Naive thymus-derived CD4-positive, alpha-beta T cell (primary cell): Measurements from ENCODE around the gene ABCG5. TPM values are rescaled to one million over a fixed set of nuclear protein-coding genes. Genes with fewer than 3 reads are reported as not detected.
A peak's percentile ranks its signal among the peaks of the same experiment; 100 is the strongest.

Experiments used
- ATAC-seq: fragments of 150-1000 bp; cut with Tn5 transposase; 2 replicates; pipeline ENCODE4 v1.10.0; 2021; ENCODE audit warnings: mild to moderate bottlenecking, moderate library complexity
- CTCF ChIA-PET: fragments of 350-600 bp; sonication (Branson Sonifier 250); formaldehyde crosslinking; loops from one replicate; lab custom pipeline; 2021; ENCODE audit warnings: antibody characterized with exemption; lab: Charles Lee
- POLR2A ChIA-PET: fragments of 350-600 bp; sonication (Branson Sonifier 250); formaldehyde crosslinking; loops from one replicate; lab custom pipeline; 2021; ENCODE audit warnings: antibody characterized with exemption, inconsistent platforms; lab: Charles Lee
- DNase-seq, 9 donors: peaks; one replicate each; pipeline versions ENCODE4 v3.0.0 to v3.0.0-alpha.2; 2020 to 2022; ENCODE audit warnings: mixed read lengths in 1 of 9
- H3K27ac ChIP-seq: one replicate; pipeline ENCODE4 v1.7.0; 2013; ENCODE audit warnings: mild to moderate bottlenecking, low read depth, low read length, moderate library complexity
- H3K27me3 ChIP-seq, 2 donors: one replicate each; pipeline ENCODE4 v1.7.0; 2013; ENCODE audit warnings: low read length in 2 of 2, mild to moderate bottlenecking in 2 of 2, moderate library complexity in 2 of 2; ENCODE audit not compliant: control insufficient read depth in 2 of 2, insufficient read depth in 2 of 2
- H3K36me3 ChIP-seq, 3 experiments: 1 replicate in 2 of 3; 2 replicates in 1 of 3; pipeline ENCODE4 v1.7.0; 2013; ENCODE audit warnings: low read length in 3 of 3, mild to moderate bottlenecking in 3 of 3, moderate library complexity in 1 of 3; ENCODE audit not compliant: insufficient read depth in 3 of 3, control insufficient read depth in 2 of 3
- H3K4me1 ChIP-seq, 2 donors: one replicate each; pipeline ENCODE4 v1.7.0; 2013; ENCODE audit warnings: low read length in 2 of 2, mild to moderate bottlenecking in 2 of 2, moderate library complexity in 1 of 2; ENCODE audit not compliant: control insufficient read depth in 2 of 2, insufficient read depth in 2 of 2
- H3K4me3 ChIP-seq: 2 replicates; pipeline ENCODE4 v1.7.0; 2013; ENCODE audit warnings: mild to moderate bottlenecking, low read length
- H3K9me3 ChIP-seq, 3 experiments: 1 replicate in 2 of 3; 2 replicates in 1 of 3; pipeline ENCODE4 v1.7.0; 2013; ENCODE audit warnings: low read length in 3 of 3; ENCODE audit not compliant: control insufficient read depth in 2 of 3
- H3K27ac Mint-ChIP-seq, 9 donors: one replicate each; pipeline ENCODE4 v1.8.0; 2020 to 2022; ENCODE audit warnings: mixed read lengths in 9 of 9, mild to moderate bottlenecking in 8 of 9, moderate library complexity in 5 of 9, inconsistent platforms in 2 of 9
- H3K27me3 Mint-ChIP-seq, 5 donors: one replicate each; pipeline ENCODE4 v1.8.0; 2021 to 2022; ENCODE audit warnings: mixed read lengths in 5 of 5, mild to moderate bottlenecking in 1 of 5
- H3K36me3 Mint-ChIP-seq, 5 donors: one replicate each; pipeline ENCODE4 v1.8.0; 2020 to 2022; ENCODE audit warnings: mixed read lengths in 5 of 5, mild to moderate bottlenecking in 3 of 5, inconsistent platforms in 1 of 5
- H3K4me1 Mint-ChIP-seq, 7 donors: one replicate each; pipeline ENCODE4 v1.8.0; 2020 to 2022; ENCODE audit warnings: mixed read lengths in 7 of 7, mild to moderate bottlenecking in 3 of 7, inconsistent platforms in 1 of 7
- H3K4me3 Mint-ChIP-seq, 10 donors: one replicate each; pipeline ENCODE4 v1.8.0; 2020 to 2022; ENCODE audit warnings: mild to moderate bottlenecking in 10 of 10, mixed read lengths in 10 of 10, moderate library complexity in 6 of 10, inconsistent platforms in 2 of 10
- H3K9me3 Mint-ChIP-seq, 11 donors: one replicate each; pipeline ENCODE4 v1.8.0; 2020 to 2022; ENCODE audit warnings: mixed read lengths in 11 of 11, mild to moderate bottlenecking in 4 of 11, inconsistent platforms in 1 of 11, moderate library complexity in 1 of 11
- intact Hi-C, 2 donors: fragments of 100-400 bp; cut with micrococcal nuclease; formaldehyde crosslinking; loops; one replicate each; pipeline ENCODE4 v1.15.1; 2023
- polyA plus RNA-seq, 2 donors: library from polyadenylated mRNA; unstranded; fragments of 300-500 nt; fragmentation: Illumina TruSeq; gene quantifications; one replicate each; pipeline ENCODE4 v1.2.3, GENCODE V29; 2021
- total RNA-seq, 6 experiments: library from RNA in 5 of 6; stranded (reverse) in 5 of 6; gene quantifications; 1 replicate in 5 of 6; 2 replicates in 1 of 6; pipeline ENCODE4 v1.2.3 and lab custom pipeline; 2021 to 2026

The ABCG5 gene
- total and polyA plus RNA-seq, 7 experiments from 2014 or later, result not detected

GRCh38 chr2:43787895-43788294 is 50.7 kb downstream of the ABCG5 start:
- Histone ChIP-seq H3K4me1 (no peaks in the 10 kb centered on the region), H3K36me3 (no peaks in the 10 kb centered on the region), H3K9me3 (no peaks in the 10 kb centered on the region), H3K27ac (no peak overlapping the region), H3K4me3 (no peak overlapping the region), H3K27me3 (no peaks in the 10 kb centered on the region)
- intact Hi-C loops, result no loop called here
- H3K4me1 Mint-ChIP-seq, result no peaks in the 10 kb centered on the region
- H3K4me3 Mint-ChIP-seq, result no peak overlapping the region
- peaks cover 0 to 36% (median 8%) of the 10 kb centered on the region in 5 donors for H3K36me3 Mint-ChIP-seq
- no peak for DNase-seq
- ATAC-seq, result no peak
- no peaks in the 10 kb centered on the region for H3K9me3 Mint-ChIP-seq
- ChIA-PET POLR2A (no interaction called here), CTCF (no interaction called here)
- no peaks in the 10 kb centered on the region for H3K27me3 Mint-ChIP-seq
- no peak overlapping the region for H3K27ac Mint-ChIP-seq

GRCh38 chr2:43778233-43778632 is 60.4 kb downstream of the ABCG5 start:
- intact Hi-C loops, result loop anchor here (5.0 to 10.0 kb wide), 3 partner anchors 141 to 963 kb away; partner anchors contain the start of genes PLEKHH2 (in 1 of the 2) and THADA (in 1 of the 2)
- Histone ChIP-seq H3K9me3 (no peaks in the 10 kb centered on the region), H3K36me3 (no peaks in the 10 kb centered on the region), H3K27me3 (no peaks in the 10 kb centered on the region), H3K4me1 (no peaks in the 10 kb centered on the region), H3K4me3 (no peak overlapping the region), H3K27ac (no peak overlapping the region)
- DNase-seq (no peak), ATAC-seq (no peak)
- Mint-ChIP-seq H3K4me1 (peaks cover 10 to 18% (median 12%) of the 10 kb centered on the region in 7 donors), H3K9me3 (no peaks in the 10 kb centered on the region), H3K4me3 (no peak overlapping the region), H3K36me3 (peaks cover 3 to 23% (median 15%) of the 10 kb centered on the region in 5 donors), H3K27ac (peak overlapping the region in 1 of 9 donors; percentile 6), H3K27me3 (peaks cover 0 to 3% (median 0%) of the 10 kb centered on the region in 5 donors)
- ChIA-PET POLR2A (no interaction called here), CTCF (no interaction called here)

GRCh38 chr2:43777306-43777926 is 61.2 kb downstream of the ABCG5 start:
- peaks cover 0 to 3% (median 0%) of the 10 kb centered on the region in 5 donors for H3K27me3 Mint-ChIP-seq
- H3K36me3 Mint-ChIP-seq, result peaks cover 3 to 23% (median 15%) of the 10 kb centered on the region in 5 donors
- no peak overlapping the region for H3K27ac Mint-ChIP-seq
- no peak for ATAC-seq
- peaks cover 10 to 21% (median 13%) of the 10 kb centered on the region in 7 donors for H3K4me1 Mint-ChIP-seq
- H3K27me3 ChIP-seq, result no peaks in the 10 kb centered on the region
- no peaks in the 10 kb centered on the region for H3K9me3 ChIP-seq
- no peak for DNase-seq
- ChIA-PET POLR2A (no interaction called here), CTCF (no interaction called here)
- intact Hi-C loops, result loop anchor here (5.0 to 10.0 kb wide), 3 partner anchors 140 to 963 kb away; partner anchors contain the start of genes PLEKHH2 (in 1 of the 2) and THADA (in 1 of the 2)
- H3K36me3 ChIP-seq, result no peaks in the 10 kb centered on the region
- H3K27ac ChIP-seq, result no peak overlapping the region
- H3K4me1 ChIP-seq, result no peaks in the 10 kb centered on the region
- H3K4me3 Mint-ChIP-seq, result no peak overlapping the region
- H3K4me3 ChIP-seq, result no peak overlapping the region
- H3K9me3 Mint-ChIP-seq, result no peaks in the 10 kb centered on the region

GRCh38 chr2:43776324-43776723 is 62.3 kb downstream of the ABCG5 start:
- CTCF ChIA-PET, result no interaction called here
- Histone ChIP-seq H3K27me3 (no peaks in the 10 kb centered on the region), H3K27ac (no peak overlapping the region), H3K9me3 (no peaks in the 10 kb centered on the region), H3K36me3 (no peaks in the 10 kb centered on the region), H3K4me3 (no peak overlapping the region), H3K4me1 (no peaks in the 10 kb centered on the region)
- intact Hi-C loops, result loop anchor here (5.0 to 10.0 kb wide), 3 partner anchors 139 to 962 kb away; partner anchors contain the start of genes PLEKHH2 (in 1 of the 2) and THADA (in 1 of the 2)
- POLR2A ChIA-PET, result interaction anchor here (0.6 kb wide), 1 partner anchor 21 kb away, joined by 3 read pairs; no protein-coding TSS in a partner anchor
- Mint-ChIP-seq H3K9me3 (no peaks in the 10 kb centered on the region), H3K4me1 (peaks cover 10 to 21% (median 13%) of the 10 kb centered on the region in 7 donors), H3K27ac (no peak overlapping the region), H3K27me3 (peaks cover 0 to 3% (median 0%) of the 10 kb centered on the region in 5 donors), H3K36me3 (peaks cover 3 to 19% (median 15%) of the 10 kb centered on the region in 5 donors), H3K4me3 (no peak overlapping the region)
- DNase-seq, result no peak
- ATAC-seq, result no peak

- CTCF ChIA-PET, result no interaction called here
- intact Hi-C loops, result loop anchor here (1.0 to 10.0 kb wide), 9 partner anchors 137 to 1412 kb away; partner anchors contain the start of genes CAMKMT (in 2 of the 2), PLEKHH2 (in 2 of the 2), PPM1B (in 2 of the 2) and PREPL (in 2 of the 2)
Observed at GRCh38 chr2:43774617-43775016, 64.0 kb downstream of the ABCG5 start.

GRCh38 chr2:43773876-43774613 is 64.6 kb downstream of the ABCG5 start, which contains the start of gene DYNC2LI1:
DYNC2LI1 (plus strand) TSS chr2:43774039; CDS start chr2:43774139, 100 bp downstream.
- peak within 1 kb of the TSS; percentile 67 for H3K27ac ChIP-seq

More at GRCh38 chr2:43774617-43775016, 64.0 kb downstream of the ABCG5 start:
- Mint-ChIP-seq H3K4me3 (peak overlapping the region; percentile 92 to 99 (median 96)), H3K9me3 (no peaks in the 10 kb centered on the region), H3K4me1 (peaks cover 10 to 21% (median 13%) of the 10 kb centered on the region in 7 donors), H3K36me3 (peaks cover 0 to 8% (median 4%) of the 10 kb centered on the region in 5 donors), H3K27ac (peak overlapping the region in 7 of 9 donors; percentile 7 to 86 (median 72)), H3K27me3 (peaks cover 0 to 4% (median 0%) of the 10 kb centered on the region in 5 donors)
- Histone ChIP-seq H3K27me3 (no peaks in the 10 kb centered on the region), H3K4me3 (peak overlapping the region; percentile 75), H3K4me1 (no peaks in the 10 kb centered on the region), H3K9me3 (no peaks in the 10 kb centered on the region), H3K36me3 (no peaks in the 10 kb centered on the region), H3K27ac (peak overlapping the region; percentile 67)
- POLR2A ChIA-PET, result no interaction called here
- ATAC-seq (no peak), DNase-seq (no peak)

More at GRCh38 chr2:43773876-43774613, 64.6 kb downstream of the ABCG5 start, which contains the start of gene DYNC2LI1:
- DNase-seq, result peak; percentile 44 to 81 (median 65)
- intact Hi-C loops, result loop anchor here (1.0 to 10.0 kb wide), 8 partner anchors 137 to 1412 kb away; partner anchors contain the start of genes CAMKMT (in 2 of the 2), PPM1B (in 2 of the 2), PREPL (in 2 of the 2) and THADA (in 2 of the 2)
- H3K27me3 ChIP-seq, result no peaks in the 10 kb centered on the region
- peak; percentile 97 for ATAC-seq
- no peaks in the 10 kb centered on the region for H3K9me3 ChIP-seq
- peaks cover 10 to 21% (median 13%) of the 10 kb centered on the region in 7 donors for H3K4me1 Mint-ChIP-seq
- ChIA-PET CTCF (no interaction called here), POLR2A (no interaction called here)
- no peaks in the 10 kb centered on the region for H3K9me3 Mint-ChIP-seq
- peak within 1 kb of the TSS; percentile 75 for H3K4me3 ChIP-seq
- H3K27ac Mint-ChIP-seq, result peak within 1 kb of the TSS; percentile 35 to 93 (median 79)
- no peaks in the 10 kb centered on the region for H3K36me3 ChIP-seq
- peaks cover 0 to 4% (median 0%) of the 10 kb centered on the region in 5 donors for H3K36me3 Mint-ChIP-seq
- peaks cover 0 to 4% (median 0%) of the 10 kb centered on the region in 5 donors for H3K27me3 Mint-ChIP-seq
- H3K4me3 Mint-ChIP-seq, result peak within 1 kb of the TSS; percentile 92 to 99 (median 96)
- H3K4me1 ChIP-seq, result no peaks in the 10 kb centered on the region
